Embryonic facial prominence (tissue), 1 donor: ENCODE results near the gene ZNF433.

ENCODE experiments used
- DNase-seq: peaks from one replicate; pipeline ENCODE4 v3.0.0-alpha.2; 2016; ENCODE audit errors: extremely low spot score

Gene ZNF433

DNA sequence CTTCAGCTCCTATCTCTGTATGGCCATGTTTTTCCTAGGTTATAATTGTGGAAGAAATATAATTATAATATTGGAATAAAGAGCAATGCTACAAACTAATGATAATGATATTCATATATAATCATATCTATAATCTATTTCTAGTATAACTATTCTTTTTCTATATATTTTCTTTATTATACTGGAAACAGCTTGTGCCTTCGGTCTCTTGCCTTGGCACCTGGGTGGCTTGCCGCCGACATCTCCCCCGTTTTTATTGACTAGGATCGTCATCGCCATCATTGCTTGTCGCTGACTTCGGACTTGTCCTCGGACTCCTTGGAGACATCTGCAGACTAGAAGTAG, 46.4 kb downstream of the ZNF433 start:
- no peak for DNase-seq

DNA sequence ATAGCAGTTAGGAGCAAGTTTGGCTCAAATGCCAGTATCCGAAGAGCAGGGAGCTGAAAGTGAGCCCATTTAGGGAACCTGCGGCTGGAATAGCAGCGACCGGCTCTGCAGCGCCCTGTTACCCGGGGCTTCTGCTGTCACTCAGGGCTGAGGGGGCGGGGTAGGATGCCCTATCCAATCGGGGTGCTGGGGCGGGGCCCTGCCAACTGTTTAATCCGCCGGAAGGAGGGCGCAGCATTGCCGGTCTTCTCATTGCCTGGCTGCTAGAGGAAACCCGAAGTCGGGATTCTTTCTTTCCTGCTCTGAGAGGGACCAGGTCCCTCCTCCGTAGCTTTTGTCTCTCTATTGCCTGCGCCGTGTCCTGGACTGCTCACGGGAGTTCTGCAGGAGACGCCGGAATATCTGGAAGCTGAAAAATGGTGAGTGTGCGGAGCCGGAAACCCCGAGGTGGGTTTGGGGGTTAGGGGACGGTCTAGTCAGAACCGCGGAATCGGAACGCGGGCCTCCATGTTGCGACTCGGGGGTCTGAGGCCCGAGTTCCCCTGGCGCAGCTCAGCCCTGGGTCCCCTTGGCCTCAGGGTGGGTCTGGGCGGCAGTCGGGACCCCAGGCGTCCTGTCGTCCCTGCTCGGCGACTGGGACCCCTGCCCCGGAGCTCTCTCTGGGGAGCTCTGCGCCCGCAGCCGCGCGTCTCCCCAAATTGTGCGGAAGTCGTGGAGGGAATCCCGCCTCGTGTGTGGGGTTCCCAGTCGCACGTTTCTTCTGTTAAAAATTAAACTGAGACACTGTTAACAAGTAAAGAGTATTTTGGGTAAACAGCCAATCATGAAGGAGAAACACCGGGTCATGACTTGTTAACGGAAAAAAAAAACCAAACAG, 47.8 kb downstream of the ZNF433 start:
- peak; percentile 88 for DNase-seq

DNA sequence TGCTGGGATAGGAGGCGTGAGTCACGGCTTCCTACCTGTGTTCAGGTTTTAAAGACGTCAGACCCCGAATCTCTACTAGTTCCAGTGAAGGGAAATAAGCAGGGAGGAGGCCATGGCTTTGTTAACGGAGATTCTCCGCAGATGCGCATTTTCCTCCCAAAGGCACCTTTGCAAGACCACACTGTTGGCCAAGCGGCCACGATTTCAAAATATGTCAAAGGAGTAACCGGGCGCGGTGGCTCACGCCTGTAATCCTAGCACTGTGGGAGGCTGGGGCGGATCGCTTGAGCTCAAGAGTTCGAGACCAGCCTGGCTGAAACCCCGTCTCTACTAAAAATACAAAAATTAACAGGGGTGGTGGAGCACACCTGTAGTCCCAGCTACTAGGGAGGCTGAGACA, 48.7 kb downstream of the ZNF433 start:
- no peak for DNase-seq

DNA sequence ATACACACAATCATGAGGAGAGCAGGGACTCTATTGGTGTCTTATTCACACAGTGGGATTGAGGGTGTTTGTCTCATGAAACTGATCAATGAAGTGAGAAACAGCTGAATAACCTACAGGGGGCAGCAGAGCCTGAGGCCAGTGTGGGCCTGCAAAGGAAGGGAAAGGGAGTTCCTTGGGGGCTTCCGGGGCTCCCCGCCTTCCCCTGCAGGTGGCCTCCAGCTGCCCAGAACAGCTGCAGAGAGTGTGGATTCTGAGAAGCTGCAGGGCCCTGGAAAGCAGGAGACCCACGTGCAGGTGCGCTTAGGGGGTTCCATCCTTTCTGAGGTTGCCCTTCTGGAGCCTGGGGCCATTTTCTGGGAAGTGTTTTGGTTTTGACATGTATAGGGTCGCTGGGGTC, 50.5 kb downstream of the ZNF433 start:
- DNase-seq, result no peak

DNA sequence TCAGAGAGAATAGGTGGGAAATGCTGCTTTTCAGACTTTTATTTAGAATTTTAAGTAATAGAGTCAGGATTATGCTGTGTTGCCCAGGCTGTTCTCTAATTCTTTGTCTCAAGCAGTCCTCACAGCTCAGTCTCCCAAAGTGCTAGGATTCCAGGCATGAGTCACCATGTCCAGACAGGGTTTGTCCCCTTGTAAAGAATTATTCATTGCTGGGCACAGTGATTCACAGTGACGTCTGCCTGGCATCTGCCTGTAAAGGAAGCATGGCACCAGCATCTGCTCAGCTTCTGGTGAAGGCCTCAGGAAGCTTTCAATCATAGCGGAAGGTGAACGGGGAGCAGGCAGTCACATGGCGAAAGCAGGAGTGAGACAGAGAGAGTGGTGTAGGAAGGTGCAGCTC, 53.0 kb downstream of the ZNF433 start:
- DNase-seq, result no peak

DNA sequence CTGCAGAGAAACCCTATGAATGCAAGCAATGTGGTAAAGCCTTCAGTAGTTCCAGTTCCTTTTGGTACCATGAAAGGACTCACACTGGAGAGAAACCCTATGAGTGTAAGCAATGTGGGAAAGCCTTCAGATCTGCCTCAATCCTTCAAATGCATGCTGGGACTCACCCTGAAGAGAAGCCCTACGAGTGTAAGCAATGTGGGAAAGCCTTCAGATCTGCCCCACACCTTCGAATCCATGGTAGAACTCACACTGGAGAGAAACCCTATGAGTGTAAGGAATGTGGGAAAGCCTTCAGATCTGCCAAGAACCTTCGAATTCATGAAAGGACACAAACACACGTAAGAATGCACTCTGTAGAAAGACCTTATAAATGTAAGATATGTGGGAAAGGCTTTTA, 56.0 kb downstream of the ZNF433 start:
- no peak for DNase-seq

DNA sequence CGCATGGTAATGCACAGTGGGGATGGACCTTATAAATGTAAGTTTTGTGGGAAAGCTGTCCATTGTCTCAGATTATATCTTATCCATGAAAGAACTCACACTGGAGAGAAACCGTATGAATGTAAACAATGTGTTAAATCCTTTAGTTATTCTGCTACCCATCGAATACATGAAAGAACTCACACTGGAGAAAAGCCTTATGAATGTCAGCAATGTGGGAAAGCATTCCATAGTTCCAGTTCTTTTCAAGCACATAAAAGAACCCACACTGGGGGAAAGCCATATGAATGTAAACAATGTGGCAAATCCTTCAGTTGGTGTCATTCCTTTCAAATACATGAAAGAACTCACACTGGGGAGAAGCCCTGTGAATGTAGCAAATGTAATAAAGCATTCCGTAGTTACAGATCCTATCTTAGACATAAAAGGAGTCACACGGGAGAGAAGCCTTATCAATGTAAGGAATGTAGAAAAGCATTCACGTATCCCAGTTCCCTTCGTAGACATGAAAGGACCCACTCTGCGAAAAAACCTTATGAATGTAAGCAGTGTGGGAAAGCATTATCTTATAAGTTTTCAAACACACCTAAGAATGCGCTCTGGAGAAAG, 56.9 kb downstream of the ZNF433 start:
- no peak for DNase-seq

DNA sequence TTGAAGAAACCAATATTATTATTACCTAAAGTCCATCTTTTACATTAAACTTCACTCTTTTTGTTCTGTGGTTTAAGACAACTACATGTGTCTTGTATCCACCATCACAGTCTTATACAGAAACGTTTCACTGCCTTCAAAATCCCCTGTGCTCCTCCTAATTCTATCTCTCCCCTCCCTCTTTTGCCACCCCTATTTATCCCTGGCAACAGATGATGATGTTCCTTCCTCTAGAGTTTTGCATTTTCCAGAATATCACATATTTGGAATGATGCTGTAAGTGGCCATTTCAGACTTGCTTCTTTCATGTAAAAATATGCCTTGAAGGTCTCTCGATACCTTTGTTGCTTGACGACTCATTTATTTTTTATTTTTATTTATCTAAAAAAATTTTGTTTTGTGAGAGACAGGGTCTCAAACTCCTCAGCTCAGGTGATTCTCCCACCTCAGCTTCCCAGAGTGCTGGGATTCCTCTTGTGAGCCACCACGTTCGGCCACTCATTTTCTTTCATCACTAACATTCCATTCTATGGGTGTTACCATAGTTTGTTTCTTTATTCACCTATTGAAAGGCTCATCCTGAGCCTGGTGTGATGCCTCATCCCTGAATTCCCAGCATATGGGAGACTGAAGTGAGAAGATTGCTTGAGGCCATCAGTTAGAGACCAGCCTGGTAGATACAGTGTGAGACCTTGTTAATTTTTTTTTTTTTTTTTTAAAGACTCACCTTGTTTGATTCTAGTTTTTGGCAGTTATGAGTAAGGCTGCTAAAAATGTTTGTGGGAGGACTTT, 62.3 kb downstream of the ZNF433 start:
- no peak for DNase-seq

DNA sequence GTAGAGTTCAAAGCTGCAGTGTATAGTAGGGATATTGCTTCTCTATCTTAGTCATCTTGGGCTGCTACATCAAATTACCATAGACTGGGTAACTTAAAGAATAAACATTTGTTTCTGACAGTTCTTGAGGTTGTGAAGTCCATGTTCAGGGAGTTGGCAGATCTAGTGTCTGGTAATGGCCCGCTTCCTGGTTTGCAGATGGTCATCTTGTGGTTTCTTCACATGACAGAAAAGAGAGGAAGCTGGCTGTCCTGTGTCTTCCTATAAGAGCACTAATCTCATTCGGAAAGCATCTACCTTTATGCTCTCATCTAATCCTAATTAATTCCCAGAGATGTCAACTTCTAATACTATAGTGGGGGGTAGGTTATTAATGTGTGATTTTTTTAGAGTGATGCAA, 64.4 kb downstream of the ZNF433 start:
- DNase-seq, result no peak

DNA sequence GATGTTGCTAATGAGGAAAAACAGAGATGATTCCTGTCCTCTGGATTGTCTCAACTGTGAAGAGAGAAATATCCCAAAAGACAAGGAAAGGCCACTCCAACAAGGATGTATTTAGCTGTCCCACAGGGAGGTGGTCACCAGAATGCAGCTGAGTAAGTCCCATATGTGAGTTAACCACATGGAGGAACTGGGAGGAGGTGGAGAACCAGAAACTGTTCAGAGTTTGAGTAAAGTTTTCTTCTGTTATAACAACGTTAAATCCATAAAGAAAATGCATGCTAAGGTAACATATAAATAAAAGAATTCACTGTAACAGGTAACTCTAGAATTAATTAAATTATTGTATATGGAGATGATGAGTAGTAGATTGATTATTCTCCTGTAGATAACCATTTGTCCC, 65.3 kb downstream of the ZNF433 start:
- no peak for DNase-seq

DNA sequence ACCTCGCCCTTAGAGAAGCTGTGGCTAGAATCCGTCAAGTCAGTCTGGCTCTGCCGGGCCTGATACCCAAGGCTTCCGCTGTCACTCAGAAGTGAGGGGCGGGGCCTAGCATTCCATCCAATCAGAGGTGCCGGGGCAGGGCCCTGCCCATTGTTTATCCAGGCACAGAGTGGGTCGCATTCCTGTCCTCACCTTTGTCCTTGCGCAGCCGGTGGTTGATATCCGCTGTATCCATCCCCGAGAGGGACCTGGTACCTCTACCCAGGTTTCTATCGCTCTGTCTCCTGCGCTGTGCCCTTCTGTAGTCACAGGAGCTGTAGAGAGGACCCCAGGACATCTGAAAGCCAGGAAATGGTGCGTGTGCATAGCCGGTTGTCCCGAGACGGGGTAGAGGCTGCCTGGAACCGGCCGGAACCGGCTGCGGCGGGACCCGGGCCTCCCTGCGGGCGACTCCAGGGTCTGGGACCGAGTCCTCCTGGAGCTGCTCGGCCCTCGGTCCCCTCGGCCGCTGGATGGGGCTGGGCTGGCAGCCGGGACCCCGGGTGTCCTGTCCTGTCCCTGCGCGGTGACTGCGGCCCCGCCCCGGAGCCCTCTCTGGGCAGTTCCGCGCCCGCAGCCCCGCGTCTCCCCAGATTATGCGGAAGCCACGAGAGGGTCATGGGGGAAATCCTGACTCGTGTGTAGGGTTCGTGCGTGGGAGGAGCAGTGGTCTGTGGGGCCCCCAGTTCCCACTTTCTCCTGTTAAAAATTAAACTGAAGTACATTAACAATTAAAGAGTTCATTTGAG, 70.4 kb downstream of the ZNF433 start, which contains the start of gene ZNF763:
Gene ZNF763 (plus strand): TSS at position 183 of the 788 bp plus-strand sequence. CDS start 169 bp downstream, at position 352.
- DNase-seq, result peak; percentile 67
